T1000 (cell line): ENCODE measurements around the gene ZNF550.
"Not testable (repeated sequence)": the region's sequence is repeated elsewhere in the genome, so short reads cannot be mapped to it uniquely, and the experiment has no call there.

Experiments
- DNase-seq: peaks from one replicate; lab custom pipeline; 2025; ENCODE audit warnings: mixed read lengths; lab: John Stamatoyannopoulos, UW

Gene ZNF550

GRCh38 chr19:57527136-57527881, 32.4 kb downstream of the ZNF550 start, which contains the start of gene ZNF549:
TSS of gene ZNF549 (plus strand) at chr19:57527356. CDS start at chr19:57527574, 218 bp downstream.
- DNase-seq, result peak; percentile 84

GRCh38 chr19:57518021-57518420, 41.6 kb downstream of the ZNF550 start:
- not testable (repeated sequence) for DNase-seq

GRCh38 chr19:57515255-57515654, 44.4 kb downstream of the ZNF550 start:
- no peak for DNase-seq

- no peak for DNase-seq
These were observed 46.8 kb downstream of the ZNF550 start for GRCh38 chr19:57512845-57513244.

- no peak for DNase-seq
These were observed 48.2 kb downstream of the ZNF550 start for GRCh38 chr19:57511484-57511883.

- DNase-seq, result no peak
These were observed 53.5 kb downstream of the ZNF550 start for GRCh38 chr19:57506163-57506562.

GRCh38 chr19:57500400-57500799, 59.3 kb downstream of the ZNF550 start:
- DNase-seq, result not testable (repeated sequence)

GRCh38 chr19:57499680-57500395, 59.8 kb downstream of the ZNF550 start, which contains the start of gene ZNF773:
TSS of gene ZNF773 (plus strand) at chr19:57499938. CDS start at chr19:57500081, 143 bp downstream.
- peak; percentile 87 for DNase-seq

GRCh38 chr19:57499332-57499679, 60.4 kb downstream of the ZNF550 start:
- DNase-seq, result not testable (repeated sequence)

- not testable (repeated sequence) for DNase-seq
These were observed 71.4 kb downstream of the ZNF550 start for GRCh38 chr19:57488299-57488644.

- DNase-seq, result peak; percentile 74
These were observed 72.0 kb downstream of the ZNF550 start, which contains the start of gene ZNF419 for GRCh38 chr19:57487477-57488298. TSS of gene ZNF419 (plus strand) at chr19:57487750. CDS start at chr19:57487951, 201 bp downstream.
